ENCODE results near the gene GAREM1. TPM values are rescaled to one million over a fixed set of nuclear protein-coding genes. Genes with fewer than 3 reads are reported as not detected.
"Not testable (repeated sequence)": the region's sequence is repeated elsewhere in the genome, so short reads cannot be mapped to it uniquely, and the experiment has no call there.

The GAREM1 gene
- total RNA-seq, 1 donor from 2014 or later: 8.7 TPM

GRCh38 chr18:32478317-32478716 is 7.6 kb upstream of the GAREM1 start:
- H3K4me1 Mint-ChIP-seq (ENCODE audit: low read depth, unreplicated experiment): no peaks in the 10 kb centered on the region
- H3K9me3 Mint-ChIP-seq (ENCODE audit: unreplicated experiment): no peaks in the 10 kb centered on the region
- no peak for DNase-seq
- TF ChIP-seq CTCF (IDR thresholded peaks at IDR 0.05; ENCODE audit: partially characterized antibody, unreplicated experiment): no peak
- no peak overlapping the region for H3K4me3 Mint-ChIP-seq (ENCODE audit: unreplicated experiment)
- H3K27ac Mint-ChIP-seq (ENCODE audit: unreplicated experiment): no peak overlapping the region
- H3K27me3 Mint-ChIP-seq (ENCODE audit: unreplicated experiment): no peaks in the 10 kb centered on the region
- H3K36me3 Mint-ChIP-seq (ENCODE audit: unreplicated experiment): no peaks in the 10 kb centered on the region

- Mint-ChIP-seq H3K9me3 (ENCODE audit: unreplicated experiment) (peaks cover 5% of the 10 kb centered on the region), H3K27me3 (ENCODE audit: unreplicated experiment) (peaks cover 5% of the 10 kb centered on the region), H3K4me1 (ENCODE audit: low read depth, unreplicated experiment) (no peaks in the 10 kb centered on the region), H3K36me3 (ENCODE audit: unreplicated experiment) (no peaks in the 10 kb centered on the region), H3K27ac (ENCODE audit: unreplicated experiment) (no peak overlapping the region), H3K4me3 (ENCODE audit: unreplicated experiment) (no peak overlapping the region)
- DNase-seq: no peak
- TF ChIP-seq CTCF (IDR thresholded peaks at IDR 0.05; ENCODE audit: partially characterized antibody, unreplicated experiment): no peak
These were observed 5.4 kb upstream of the GAREM1 start for GRCh38 chr18:32476106-32476505.

DNA sequence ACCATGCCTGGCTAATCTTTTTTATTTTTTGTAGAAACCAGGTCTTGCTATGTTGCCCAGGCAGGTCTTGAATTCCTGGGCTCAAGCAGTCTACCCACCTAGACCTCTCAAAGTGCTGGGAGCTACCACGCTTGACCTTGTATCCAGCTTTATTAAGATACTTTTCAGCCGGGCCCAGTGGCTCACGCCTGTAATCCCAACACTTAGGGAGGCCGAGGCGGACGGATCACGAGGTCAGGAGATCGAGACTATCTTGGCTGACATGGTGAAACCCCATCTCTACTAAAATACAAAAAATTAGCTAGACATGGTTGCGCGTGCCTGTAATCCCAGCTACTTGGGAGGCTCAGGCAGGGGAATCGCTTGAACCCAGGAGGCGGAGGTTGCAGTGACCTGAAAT is 4.4 kb upstream of the GAREM1 start:
- not testable (repeated sequence) for H3K27me3 Mint-ChIP-seq (ENCODE audit: unreplicated experiment); H3K9me3 Mint-ChIP-seq (ENCODE audit: unreplicated experiment); H3K36me3 Mint-ChIP-seq (ENCODE audit: unreplicated experiment); H3K4me3 Mint-ChIP-seq (ENCODE audit: unreplicated experiment); DNase-seq; H3K27ac Mint-ChIP-seq (ENCODE audit: unreplicated experiment); H3K4me1 Mint-ChIP-seq (ENCODE audit: low read depth, unreplicated experiment)

DNA sequence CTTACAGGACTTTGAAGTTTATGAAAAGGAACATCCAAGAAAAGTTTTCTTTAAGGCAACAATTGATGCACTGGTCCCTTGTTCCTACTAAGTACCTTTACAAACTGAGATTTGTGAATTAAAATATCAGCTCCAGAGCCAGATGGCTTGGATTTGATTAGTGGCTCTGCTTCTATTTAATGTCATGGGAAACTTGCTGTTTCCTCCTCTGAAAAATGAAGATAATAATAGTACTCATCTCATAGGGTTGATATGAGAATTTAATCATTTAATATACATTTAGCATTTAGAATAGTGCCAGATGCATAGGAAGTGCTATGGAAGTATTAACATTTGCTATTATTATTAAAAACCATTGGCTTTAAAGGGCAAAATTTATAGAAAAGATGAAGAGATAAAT is 2.6 kb upstream of the GAREM1 start:
- Mint-ChIP-seq H3K4me3 (ENCODE audit: unreplicated experiment) (no peak overlapping the region), H3K36me3 (ENCODE audit: unreplicated experiment) (no peaks in the 10 kb centered on the region), H3K27me3 (ENCODE audit: unreplicated experiment) (peaks cover 8% of the 10 kb centered on the region), H3K4me1 (ENCODE audit: low read depth, unreplicated experiment) (peaks cover 10% of the 10 kb centered on the region), H3K27ac (ENCODE audit: unreplicated experiment) (no peak overlapping the region), H3K9me3 (ENCODE audit: unreplicated experiment) (peaks cover 11% of the 10 kb centered on the region)
- no peak for DNase-seq
- no peak for TF ChIP-seq CTCF (IDR thresholded peaks at IDR 0.05; ENCODE audit: partially characterized antibody, unreplicated experiment)

DNA sequence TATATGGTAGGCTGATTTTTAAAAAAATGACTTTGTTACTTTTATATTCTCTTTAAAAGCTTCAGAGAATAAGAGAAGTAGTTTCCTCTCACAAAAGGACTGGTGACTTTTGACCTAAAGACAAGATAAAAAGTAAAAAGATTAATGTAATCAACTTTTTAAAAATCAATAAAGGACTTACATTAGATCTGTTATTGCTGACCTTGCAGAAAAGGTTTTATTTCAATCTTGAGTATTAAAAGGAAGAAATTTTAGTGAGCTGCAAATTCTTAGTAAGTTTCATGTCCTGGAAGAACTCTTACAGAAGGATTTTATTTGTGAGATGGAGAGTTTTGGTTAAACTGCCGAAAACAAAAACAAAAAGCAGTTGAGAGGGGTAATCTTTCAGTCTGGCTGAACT is 2.2 kb upstream of the GAREM1 start:
- H3K36me3 Mint-ChIP-seq (ENCODE audit: unreplicated experiment): no peaks in the 10 kb centered on the region
- H3K4me3 Mint-ChIP-seq (ENCODE audit: unreplicated experiment): no peak overlapping the region
- H3K4me1 Mint-ChIP-seq (ENCODE audit: low read depth, unreplicated experiment): peaks cover 14% of the 10 kb centered on the region
- no peak overlapping the region for H3K27ac Mint-ChIP-seq (ENCODE audit: unreplicated experiment)
- TF ChIP-seq CTCF (IDR thresholded peaks at IDR 0.05; ENCODE audit: partially characterized antibody, unreplicated experiment): no peak
- DNase-seq: no peak
- peaks cover 8% of the 10 kb centered on the region for H3K27me3 Mint-ChIP-seq (ENCODE audit: unreplicated experiment)
- H3K9me3 Mint-ChIP-seq (ENCODE audit: unreplicated experiment): peaks cover 14% of the 10 kb centered on the region

- no peaks in the 10 kb centered on the region for H3K36me3 Mint-ChIP-seq (ENCODE audit: unreplicated experiment)
- no peak overlapping the region for H3K4me3 Mint-ChIP-seq (ENCODE audit: unreplicated experiment)
- H3K4me1 Mint-ChIP-seq (ENCODE audit: low read depth, unreplicated experiment): peaks cover 17% of the 10 kb centered on the region
- peaks cover 14% of the 10 kb centered on the region for H3K9me3 Mint-ChIP-seq (ENCODE audit: unreplicated experiment)
- no peak overlapping the region for H3K27ac Mint-ChIP-seq (ENCODE audit: unreplicated experiment)
- no peak for DNase-seq
- peaks cover 8% of the 10 kb centered on the region for H3K27me3 Mint-ChIP-seq (ENCODE audit: unreplicated experiment)
- no peak for TF ChIP-seq CTCF (IDR thresholded peaks at IDR 0.05; ENCODE audit: partially characterized antibody, unreplicated experiment)
These were observed 295 bp downstream of the GAREM1 start for GRCh38 chr18:32470460-32470713.

All from glutamatergic neuron (in vitro differentiated cells).